Stimulated activated CD8-positive, alpha-beta memory T cell treated with anti-CD3 and anti-CD28 coated beads, Interleukin-15, amount 100 ng/mL, for 1 hour (primary cell): Measurements from ENCODE around the gene GPC6.

Experiments used
- DNase-seq: peaks from one replicate; pipeline ENCODE4 v3.0.0-alpha.2; 2020; ENCODE audit warnings: low read depth

The GPC6 gene

DNA sequence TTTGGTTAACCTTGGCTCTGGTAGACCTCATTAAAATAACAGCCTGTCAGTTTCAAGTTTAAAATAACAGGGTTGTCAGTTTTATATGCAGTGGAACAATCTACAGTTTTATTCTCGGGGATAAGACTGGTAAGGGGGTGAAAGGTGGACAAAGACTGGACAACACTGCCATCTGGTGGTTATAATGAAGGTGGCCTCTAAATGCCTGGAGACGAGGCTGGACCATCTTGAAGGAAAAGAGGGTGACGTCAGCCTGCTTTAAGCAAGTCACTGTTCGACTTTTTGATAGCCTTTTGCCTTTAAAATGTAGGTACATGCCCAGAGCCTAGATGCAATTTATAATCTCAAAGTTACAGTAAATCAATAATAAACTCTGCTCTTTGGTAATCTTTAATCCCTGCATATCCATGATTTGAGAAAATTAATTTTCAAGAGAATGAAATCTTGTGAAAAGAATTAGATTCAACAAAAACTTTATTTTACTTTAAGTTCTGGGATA, 1135.9 kb downstream of the GPC6 start:
- DNase-seq: peak; percentile 36

DNA sequence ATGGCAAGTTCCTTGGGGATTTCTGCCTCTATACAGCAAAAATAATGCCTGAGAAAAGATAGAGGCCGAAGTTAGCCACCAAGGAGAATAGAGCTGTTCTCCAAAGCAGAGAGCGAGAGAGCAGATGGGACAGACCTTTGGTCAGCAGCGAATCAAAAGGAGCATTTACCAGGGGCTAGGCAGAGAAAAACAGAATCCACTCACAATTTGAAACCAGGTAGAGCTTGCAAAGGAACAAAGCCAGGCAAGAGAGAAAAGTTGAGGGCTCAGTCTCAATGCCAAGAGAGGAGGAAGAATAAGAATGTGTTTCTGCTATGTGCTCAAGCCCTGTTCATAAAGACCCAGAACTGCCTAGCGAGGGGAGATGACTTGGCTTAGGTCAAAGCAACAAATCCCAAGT, 1140.1 kb downstream of the GPC6 start:
- DNase-seq: no peak

DNA sequence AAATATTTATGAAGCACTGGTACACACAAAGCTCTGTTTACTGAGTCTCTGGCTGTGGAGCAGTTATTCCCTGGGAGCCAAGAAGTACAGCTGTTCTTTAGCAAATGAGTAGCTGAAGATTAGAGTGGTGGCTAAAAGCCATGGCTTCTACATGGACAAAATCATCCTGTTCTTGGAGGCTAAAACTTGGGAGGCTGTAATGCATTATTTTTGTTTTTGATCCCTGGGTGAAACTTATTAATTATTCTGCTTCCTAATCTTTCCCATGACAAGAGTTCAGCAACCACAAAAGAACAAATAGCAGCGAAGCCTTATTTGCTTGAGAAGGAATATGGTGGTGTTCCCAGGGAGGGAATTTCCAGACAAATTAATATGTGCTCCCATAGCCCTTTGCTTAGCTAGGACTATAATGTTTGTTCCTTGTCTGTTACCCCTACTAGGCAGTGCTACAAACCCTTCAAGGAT, 1143.4 kb downstream of the GPC6 start:
- DNase-seq: no peak

DNA sequence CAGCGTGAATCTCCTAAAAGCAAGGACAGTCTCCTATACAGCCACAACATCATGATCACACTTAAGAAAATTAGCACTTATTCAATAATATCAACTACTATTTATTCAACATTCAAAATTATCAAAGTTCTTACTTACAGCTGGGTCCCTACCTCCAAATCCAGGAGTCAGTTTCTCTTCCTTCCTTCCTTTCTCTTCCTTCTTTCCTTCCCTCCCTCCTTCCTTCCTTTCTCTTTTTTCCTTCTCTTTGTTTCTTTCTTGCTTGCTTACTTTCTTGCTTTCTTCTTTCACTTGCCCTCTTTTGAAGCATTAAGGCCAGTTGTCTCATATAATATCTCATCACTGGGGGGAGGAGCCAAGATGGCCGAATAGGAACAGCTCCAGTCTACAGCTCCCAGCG, 1145.2 kb downstream of the GPC6 start:
- no peak for DNase-seq

DNA sequence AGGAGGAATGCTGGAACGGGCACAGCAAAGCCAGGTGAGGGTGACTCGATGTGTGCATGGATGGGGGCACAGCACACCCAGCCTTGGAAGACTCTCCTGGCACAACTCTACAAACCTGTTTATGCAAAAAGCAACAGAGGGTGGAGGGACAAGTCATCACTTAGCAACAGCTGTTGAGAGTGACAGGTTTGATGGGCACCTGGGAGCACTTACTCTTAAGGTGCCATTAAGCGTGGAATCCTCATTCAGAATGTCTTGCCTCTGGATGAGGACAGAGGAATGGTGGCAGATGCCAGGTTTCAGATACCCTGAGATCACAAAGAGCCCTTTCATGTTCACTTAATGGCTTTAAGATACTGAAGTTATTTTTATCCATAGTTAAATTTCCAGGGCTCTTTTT, 1155.9 kb downstream of the GPC6 start:
- no peak for DNase-seq

DNA sequence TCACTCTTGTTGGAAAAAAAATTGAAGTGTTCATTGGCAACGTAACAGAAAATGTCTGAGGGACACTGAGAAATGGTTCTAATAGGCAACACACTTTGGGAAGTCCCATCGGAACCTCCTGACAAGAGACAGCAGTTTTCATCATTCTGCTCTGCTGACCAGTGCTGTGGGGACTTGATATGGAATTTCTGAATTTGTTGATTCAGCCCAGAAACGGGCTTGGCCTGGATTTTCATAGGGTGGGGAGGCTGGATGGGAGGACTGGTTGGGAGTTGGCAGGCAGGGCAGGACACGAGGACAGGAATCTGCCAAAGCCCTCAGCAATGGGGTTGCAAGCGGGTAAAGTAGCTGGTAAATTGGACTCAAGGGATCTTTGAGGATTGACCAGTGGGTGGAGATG, 1156.4 kb downstream of the GPC6 start:
- DNase-seq: no peak

DNA sequence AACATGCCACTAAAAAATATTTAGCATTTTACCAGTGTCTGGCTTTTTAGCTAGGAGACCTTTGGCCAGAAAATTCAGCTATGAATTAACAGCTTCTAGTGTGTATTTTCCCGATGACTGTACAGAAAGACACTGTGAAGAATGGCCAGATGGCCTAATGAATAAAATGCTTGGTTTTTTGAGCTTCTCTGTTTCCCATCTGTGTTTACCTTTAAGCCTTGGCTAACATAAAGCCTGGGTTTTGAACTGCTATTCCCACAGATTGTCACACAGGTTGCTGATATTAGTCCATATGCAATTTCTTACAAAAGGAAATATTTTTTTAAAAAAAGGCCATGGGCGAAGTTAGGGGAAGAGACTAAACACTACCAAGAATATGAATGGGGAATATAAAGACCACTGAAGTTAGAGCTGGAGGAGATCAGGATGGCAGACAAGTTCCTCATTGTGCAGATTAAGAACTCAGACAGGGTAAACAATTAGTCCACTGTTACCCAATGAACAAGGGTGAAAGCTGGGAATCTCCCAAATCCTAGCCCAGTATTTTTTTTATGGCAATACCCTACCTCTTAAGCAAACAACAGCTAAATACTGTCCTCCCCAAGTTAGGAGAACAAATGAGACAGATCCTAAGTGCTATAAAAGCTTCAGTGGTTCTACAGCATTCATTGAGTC, 1157.8 kb downstream of the GPC6 start:
- DNase-seq: no peak

DNA sequence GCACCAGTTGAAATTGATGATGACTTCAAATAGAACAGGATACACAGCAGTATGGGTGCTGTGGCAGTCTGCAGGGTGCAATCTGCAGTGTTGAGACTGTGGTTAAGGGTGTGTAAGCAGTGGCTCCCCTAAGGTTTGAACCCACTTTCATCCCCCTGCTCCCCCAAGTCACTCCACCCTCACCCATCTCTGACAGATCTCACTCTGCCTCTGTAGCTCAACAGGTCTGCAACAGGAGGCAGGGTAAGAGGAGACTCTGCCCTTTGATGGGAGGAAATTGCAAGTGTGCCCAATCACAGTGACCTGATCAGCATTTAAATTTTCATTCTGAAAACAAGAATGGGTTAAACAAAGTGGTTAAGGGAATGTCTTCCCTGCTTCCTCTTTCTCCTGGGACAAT, 1160.4 kb downstream of the GPC6 start:
- no peak for DNase-seq

DNA sequence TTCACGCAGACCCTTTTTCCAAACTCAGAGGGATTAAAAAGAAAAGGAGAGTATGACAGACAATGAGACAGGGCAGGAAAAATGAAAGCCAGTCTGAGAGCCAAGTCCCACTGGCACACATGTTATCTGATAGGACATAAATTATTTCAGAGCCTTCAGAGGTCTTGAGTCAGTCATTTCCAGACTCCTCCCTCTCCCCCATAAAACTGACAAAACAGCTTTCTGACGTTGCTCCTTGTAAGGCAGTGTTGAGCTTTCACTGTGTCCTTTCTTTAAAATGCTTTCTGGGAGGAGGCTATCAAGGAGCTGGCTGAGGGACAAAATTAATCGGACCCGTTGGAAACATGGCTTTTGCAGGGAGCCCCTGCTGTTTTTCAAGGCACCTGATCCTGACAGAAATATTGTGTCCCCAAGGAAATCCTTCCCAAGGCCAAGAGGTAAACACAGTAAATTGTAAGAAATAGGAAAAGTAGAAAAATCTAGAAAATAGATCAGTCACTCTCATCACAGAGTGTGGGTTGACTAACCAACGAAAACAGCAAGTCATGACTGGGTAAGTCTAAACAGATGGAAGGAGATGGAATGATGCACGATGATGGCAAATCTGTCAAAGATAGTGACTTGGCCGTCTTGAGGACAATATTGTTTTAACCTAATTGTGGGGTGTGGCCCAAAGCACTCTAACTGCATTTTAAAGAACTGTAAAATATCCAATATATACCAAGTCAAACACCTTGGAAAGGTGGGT, 1163.2 kb downstream of the GPC6 start:
- no peak for DNase-seq

DNA sequence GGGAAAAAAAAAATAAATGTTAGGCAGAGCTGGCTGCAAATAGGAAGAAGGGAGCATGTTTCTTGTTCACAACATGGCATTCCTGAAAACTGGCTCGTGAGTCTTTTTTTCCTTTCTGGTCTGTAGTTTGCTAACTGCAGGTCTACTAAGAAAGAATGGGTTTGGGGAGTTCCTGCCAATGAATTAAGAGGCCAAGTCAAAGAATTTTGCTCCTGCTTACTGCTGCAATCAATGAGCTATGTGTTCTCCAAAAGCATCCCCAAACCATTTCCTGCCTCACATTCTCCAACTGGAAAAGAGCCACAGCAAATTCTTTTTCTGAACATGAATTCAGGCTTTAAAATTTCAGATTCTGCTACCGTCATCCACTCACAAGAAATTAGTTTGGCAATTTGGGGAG, 1164.3 kb downstream of the GPC6 start:
- no peak for DNase-seq

DNA sequence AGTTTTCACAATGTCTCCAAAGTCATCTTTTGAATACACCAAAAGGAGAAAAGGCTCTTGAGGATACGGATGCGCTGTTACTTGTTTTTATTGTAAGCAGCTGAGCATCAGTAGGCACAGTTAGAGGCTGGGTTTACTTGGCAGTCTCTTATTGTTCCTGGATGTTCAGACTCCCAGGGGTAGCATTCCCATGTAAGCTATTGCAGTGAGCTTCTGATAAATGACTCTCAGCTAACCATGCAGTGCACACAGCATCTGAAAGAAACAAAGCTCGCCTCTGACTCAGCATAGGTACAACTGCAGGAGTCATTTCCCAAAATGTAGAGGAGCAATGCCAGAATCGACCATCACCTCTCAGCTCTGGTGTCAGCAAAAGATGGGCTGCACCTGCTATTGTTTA, 1168.1 kb downstream of the GPC6 start:
- DNase-seq: no peak

DNA sequence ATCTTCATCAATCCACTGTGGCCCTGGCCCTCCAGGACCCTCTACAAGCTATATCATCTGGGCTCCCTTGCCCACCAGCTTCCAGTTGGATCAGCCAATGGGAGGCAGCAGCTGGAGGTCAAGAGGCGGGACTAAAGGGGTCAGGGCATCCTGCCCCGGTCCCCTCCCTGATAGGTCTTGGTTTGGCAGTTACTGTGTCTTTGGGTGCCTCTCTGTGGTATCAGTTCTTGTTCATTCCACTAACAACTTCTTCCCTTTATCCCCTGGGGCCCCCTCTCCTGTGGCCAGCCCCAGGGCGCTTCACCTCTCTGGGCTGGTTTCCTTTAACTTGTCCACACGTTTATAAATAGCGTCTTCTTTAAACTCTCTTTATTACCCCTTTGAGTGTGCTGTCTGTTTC, 1169.3 kb downstream of the GPC6 start:
- no peak for DNase-seq

DNA sequence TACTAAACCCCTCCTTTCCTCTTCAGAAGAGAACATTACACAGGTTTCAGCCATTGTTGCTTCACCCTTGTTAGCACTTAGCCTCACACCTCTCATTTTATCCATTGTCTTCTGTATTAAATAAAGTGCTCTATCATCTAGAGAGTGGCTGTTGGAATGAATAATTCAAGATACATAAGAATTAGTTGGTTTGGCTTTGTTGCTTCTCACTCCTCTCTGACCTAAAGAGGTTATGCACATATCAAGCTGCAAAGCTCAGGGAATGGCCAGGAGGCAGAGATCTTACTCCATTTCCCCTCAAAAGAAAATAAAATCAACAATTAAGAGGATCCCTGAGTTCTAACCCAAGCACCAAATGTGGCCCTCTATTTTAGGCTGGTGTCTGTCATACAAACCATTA, 1173.2 kb downstream of the GPC6 start:
- no peak for DNase-seq

DNA sequence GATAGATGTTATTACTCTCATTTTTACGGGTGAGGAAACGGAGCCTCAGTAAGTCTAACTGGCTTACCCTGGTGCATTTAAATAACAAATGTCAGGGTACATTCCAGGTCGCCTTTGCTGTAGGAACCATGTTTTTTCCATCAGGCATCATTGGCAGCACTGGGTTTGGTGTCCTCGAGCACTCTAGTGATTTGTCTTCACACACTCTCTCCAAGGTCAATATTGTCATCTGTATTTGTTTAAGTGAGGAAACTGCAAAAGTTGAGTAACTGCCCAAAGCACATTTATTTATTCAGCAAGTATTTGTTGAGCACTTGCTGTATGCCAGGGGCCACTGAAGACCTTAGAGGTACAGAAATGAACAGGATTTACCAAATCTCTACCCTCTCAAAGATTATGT, 1174.3 kb downstream of the GPC6 start:
- no peak for DNase-seq

DNA sequence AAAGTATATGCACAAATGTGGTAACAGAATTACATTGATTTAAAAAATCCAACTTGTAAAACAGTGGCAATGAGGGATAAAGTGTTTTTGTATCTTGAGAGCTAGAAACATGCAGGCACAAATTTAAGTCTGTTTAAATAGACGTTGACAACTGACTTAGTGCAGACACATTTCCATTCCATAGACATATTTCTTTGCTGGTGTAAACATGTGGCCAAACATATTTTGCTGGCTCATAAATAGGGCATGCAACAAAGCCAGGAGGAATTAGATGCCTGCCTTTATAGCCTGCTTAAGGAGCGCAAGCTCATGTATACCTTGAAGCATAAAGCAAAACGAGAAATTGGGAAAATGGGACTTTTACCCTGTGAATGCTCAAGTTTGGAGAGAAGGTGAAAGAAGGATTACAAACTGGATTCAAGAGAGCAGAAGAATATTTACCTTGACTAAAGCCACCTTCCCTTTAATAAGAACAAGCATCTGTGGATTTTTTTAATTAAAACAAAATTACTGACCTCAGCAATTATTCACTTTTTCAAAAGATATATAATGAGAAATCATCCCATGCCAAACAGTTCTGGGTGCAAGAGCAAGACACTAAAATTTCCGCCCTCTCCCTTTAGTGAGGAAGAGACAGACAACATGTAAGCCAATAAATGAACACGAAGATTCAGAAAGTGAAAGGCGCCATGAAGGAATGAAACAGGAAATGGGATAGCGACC, 1181.9 kb downstream of the GPC6 start:
- DNase-seq: no peak

DNA sequence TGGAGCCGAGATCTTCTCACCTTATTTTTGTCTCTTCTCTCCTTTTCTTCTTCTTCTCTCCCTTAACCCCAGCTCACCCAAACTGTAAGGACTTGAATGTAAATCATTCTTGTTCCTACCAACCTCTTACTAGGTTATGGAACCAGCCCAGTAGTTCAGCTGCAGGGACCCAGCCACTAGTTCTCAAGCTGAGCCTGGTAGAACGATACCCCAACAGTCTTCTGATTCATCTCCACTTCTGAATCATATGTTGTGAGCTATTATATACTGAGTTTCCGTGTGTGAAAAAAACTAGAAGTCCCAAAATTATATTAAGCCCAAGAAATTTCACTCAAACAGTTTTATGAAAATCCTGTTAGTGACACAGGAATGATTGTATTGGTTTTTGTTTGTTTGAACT, 1185.1 kb downstream of the GPC6 start:
- no peak for DNase-seq

DNA sequence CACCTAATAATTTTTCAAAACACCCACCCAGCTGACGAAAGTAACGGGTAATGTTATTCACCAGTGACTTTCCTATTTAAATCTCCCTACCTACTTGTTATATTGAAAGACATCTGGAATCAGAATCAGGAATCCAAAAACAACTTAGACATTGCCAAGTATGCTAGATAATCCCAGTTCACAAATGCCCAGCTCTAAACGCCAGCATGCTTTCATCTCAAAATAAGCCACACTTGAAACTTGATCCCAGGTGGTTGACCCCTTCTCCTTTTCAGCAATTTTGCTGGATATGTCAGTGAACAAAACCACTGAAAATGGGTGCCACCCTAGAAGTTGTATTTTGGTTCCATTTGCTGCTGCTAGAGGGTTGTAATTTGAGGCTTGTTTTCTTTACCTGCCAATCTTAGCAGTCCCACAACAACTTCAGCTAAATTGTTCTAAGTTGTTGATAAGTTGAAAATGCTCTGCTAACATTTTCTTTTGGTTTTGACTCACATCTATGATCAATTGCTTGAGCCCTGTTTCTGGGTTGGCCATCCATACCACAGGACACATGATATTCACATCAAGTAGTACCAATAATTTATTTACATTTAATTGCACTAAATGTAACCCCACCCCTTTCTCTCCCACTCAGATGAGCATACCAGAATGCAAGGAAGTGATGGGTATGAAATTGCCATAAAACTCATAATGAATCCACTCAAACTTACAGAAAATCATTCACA, 1186.4 kb downstream of the GPC6 start:
- no peak for DNase-seq

DNA sequence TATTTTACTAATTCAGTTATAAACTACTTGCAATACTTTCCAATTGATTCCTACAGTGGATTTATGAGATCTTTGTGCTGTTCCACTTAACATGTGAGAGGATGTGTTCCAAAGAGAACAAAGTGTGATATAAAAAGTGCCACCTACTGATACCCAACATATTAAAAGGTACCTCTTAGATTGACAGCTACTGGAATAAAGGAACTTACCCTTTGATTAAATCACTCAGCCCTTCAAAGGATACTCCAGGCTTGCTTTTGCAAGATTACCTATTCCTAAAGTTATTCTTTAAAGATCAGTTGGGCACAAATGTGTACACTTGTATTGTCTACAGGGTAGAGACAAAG, 1187.0 kb downstream of the GPC6 start:
- no peak for DNase-seq

DNA sequence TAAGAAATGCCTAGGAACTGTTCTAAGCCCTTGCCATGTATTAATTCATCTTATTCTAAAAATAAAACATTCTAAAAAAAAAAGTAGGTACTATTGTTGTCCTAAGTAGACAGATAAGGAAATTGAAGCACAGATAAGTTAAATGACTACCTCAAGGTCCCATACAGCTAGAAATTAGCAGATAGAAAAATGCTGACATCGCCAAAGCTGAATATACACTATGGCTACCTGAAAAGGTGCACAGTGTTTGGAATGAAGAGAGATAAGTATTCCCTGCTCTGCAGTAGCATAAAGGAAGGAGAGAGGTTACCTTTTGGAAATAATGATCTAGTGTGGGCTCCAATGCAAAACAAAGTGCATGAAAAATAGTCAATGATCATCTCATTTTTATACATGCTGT, 1187.5 kb downstream of the GPC6 start:
- DNase-seq: no peak

DNA sequence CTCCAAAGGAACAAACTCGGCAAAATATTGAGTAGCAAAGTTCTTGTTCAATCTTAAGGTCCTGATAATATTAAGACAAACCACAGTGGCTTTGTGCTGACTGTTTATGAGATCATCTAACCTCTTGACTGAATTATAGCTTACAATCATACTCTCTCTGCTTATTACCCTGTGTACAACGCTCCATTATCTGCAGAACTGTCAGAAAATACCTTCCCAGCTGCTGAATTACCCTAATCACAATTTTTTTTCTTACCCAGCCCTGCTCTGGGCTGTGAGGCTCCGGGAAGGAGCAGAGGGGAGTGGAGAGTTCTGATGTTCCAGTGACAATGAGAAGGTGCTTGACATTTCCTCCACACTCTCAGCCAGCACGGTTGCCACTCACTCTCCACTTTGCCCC, 1188.1 kb downstream of the GPC6 start:
- DNase-seq: no peak

DNA sequence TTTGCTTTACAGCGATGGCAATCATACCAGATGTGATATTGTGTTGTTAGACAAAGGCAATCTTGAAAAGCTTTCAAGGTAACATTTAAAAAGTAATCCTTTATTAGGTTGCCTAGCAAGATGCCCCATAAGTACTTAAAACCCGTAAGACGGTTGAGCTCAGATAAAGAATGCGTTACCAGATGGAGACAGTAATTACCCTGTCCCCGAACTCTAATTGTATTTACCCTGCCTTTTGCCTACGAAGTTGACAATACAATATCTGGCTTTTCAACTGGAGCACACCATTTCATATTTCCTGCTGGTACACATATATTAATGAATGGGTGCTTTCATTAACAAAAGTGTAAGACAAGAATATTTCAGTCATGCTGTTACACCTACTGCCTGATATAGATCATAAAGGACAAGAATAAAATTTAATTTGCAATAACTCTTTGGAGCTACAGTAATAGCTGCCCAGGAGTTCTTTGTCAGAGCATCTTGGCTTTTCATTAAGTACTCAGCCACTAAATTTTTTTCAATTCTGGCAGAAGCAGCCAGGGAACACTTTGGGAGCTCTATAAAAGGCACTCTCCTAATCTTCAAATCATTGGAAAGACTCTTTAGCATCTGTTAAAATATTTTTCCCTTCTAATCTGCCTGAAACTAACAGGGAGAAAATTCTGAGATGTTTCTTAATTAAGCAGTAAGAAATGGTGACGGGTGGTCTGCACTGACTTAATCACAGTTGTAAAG, 1189.1 kb downstream of the GPC6 start:
- no peak for DNase-seq
